ENCODE results near the gene MELTF. TPM values are rescaled to one million over a fixed set of nuclear protein-coding genes. Genes with fewer than 3 reads are reported as not detected.

Gene MELTF
- total RNA-seq, 5 donors from 2014 or later (not counting 1 experiment from before 2014, with no cell fraction given), result 1.2 to 2.6 (median 1.6) TPM

DNA sequence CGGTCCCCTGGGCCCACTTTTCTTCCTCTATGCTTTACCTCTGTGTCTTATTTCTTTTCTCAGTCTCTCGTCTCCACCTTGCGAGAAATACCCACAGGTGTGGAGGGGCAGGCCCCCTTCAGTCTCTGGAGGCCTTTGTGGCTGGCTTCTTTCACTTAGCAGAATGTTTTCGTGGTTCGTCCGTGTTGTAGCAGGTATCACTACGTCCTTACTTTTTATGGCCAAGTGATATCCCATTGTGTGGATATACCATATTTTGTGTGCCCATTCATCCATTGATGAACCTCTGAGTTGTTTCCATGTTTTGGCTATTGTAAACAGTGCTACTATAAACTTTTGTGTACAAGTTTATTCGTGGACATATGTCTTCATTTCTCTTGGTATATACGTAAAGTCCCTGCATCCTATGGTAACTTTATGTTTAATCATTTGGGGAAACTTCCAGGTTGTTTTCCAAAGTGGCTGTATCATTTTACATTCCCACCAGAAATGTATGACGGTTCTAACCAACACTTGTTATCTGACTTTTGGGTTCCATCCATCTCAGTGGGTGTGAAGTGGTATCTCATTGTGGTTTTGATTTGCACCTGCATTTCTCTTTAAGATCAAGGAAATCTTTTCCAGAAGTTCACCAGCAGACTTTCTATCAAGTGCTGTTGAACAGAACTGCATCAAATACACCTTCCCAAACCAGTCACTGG lies 66.5 kb downstream of the MELTF start:
- H3K9me3 ChIP-seq, result no peaks in the 10 kb centered on the region
- no peak overlapping the region for H3K27ac ChIP-seq (ENCODE audit: low read length)
- Mint-ChIP-seq H3K36me3 (no peaks in the 10 kb centered on the region), H3K4me3 (no peak overlapping the region), H3K4me1 (peaks cover 0 to 8% (median 4%) of the 10 kb centered on the region in 3 donors), H3K27ac (no peak overlapping the region), H3K27me3 (peaks cover 0 to 3% of the 10 kb centered on the region in 2 donors), H3K9me3 (no peaks in the 10 kb centered on the region)
- peaks cover 0 to 4% of the 10 kb centered on the region in 2 experiments for H3K4me1 ChIP-seq (ENCODE audit: control insufficient read depth in 1 of 2, extremely low read depth in 1 of 2, insufficient read depth in 2 of 2, low read length in 2 of 2)
- CTCF ChIA-PET, result interaction anchor here in 1 of 2 donors (0.6 kb wide), 1 partner anchor 94 kb away, joined by 5 read pairs; no protein-coding TSS in a partner anchor
- WGBS (ENCODE audit: insufficient coverage), result 66% methylated on average over 5 of the region's 10 CpGs
- ATAC-seq (replicated peaks in 1 of 4), result no peak
- POLR2A ChIA-PET, result no interaction called here
- peaks cover 0 to 9% of the 10 kb centered on the region in 2 experiments for H3K27me3 ChIP-seq (replicated peaks in 1 of 2; ENCODE audit: control insufficient read depth in 2 of 2, extremely low read depth in 1 of 2, insufficient read depth in 2 of 2, low read length in 1 of 2)
- no peaks in the 10 kb centered on the region for H3K36me3 ChIP-seq (ENCODE audit: control insufficient read depth in 2 of 2, extremely low read depth in 1 of 2, insufficient read depth in 1 of 2, low read length in 1 of 2)
- DNase-seq, result no peak
- no peak overlapping the region for H3K4me3 ChIP-seq (ENCODE audit: control insufficient read depth in 1 of 2, extremely low read depth in 1 of 2, low read length in 1 of 2)

- 80% methylated on average over 3 of the region's 9 CpGs for WGBS (ENCODE audit: insufficient coverage)
- no peaks in the 10 kb centered on the region for H3K36me3 ChIP-seq (ENCODE audit: control insufficient read depth in 2 of 2, extremely low read depth in 1 of 2, insufficient read depth in 1 of 2, low read length in 1 of 2)
- H3K9me3 ChIP-seq, result no peaks in the 10 kb centered on the region
- no peaks in the 10 kb centered on the region for H3K27me3 Mint-ChIP-seq
- peaks cover 0 to 6% of the 10 kb centered on the region in 2 experiments for H3K27me3 ChIP-seq (replicated peaks in 1 of 2; ENCODE audit: control insufficient read depth in 2 of 2, extremely low read depth in 1 of 2, insufficient read depth in 2 of 2, low read length in 1 of 2)
- ATAC-seq (replicated peaks in 1 of 4), result no peak
- no peaks in the 10 kb centered on the region for H3K9me3 Mint-ChIP-seq
- DNase-seq, result no peak
- no peaks in the 10 kb centered on the region for H3K36me3 Mint-ChIP-seq
- no peak overlapping the region for H3K4me3 Mint-ChIP-seq
- H3K27ac Mint-ChIP-seq, result no peak overlapping the region
- H3K4me3 ChIP-seq (ENCODE audit: control insufficient read depth in 1 of 2, extremely low read depth in 1 of 2, low read length in 1 of 2), result no peak overlapping the region
- no peak overlapping the region for H3K27ac ChIP-seq (ENCODE audit: low read length)
- POLR2A ChIA-PET, result no interaction called here
- peaks cover 0 to 2% (median 0%) of the 10 kb centered on the region in 3 donors for H3K4me1 Mint-ChIP-seq
- CTCF ChIA-PET, result no interaction called here
- no peaks in the 10 kb centered on the region for H3K4me1 ChIP-seq (ENCODE audit: control insufficient read depth in 1 of 2, extremely low read depth in 1 of 2, insufficient read depth in 2 of 2, low read length in 2 of 2)
These were observed 67.3 kb downstream of the MELTF start for GRCh38 chr3:196962108-196962929.

GRCh38 chr3:196954832-196955231 lies 74.8 kb downstream of the MELTF start:
- CTCF ChIA-PET, result no interaction called here
- no peak overlapping the region for H3K27ac Mint-ChIP-seq
- no peaks in the 10 kb centered on the region for H3K27me3 Mint-ChIP-seq
- no peak overlapping the region for H3K4me3 ChIP-seq (ENCODE audit: control insufficient read depth in 1 of 2, extremely low read depth in 1 of 2, low read length in 1 of 2)
- no peaks in the 10 kb centered on the region for H3K9me3 ChIP-seq
- no peak for ATAC-seq (replicated peaks in 1 of 4)
- POLR2A ChIA-PET, result interaction anchor here in 1 of 2 donors (0.6 kb wide), 1 partner anchor 87 kb away, joined by 3 read pairs; no protein-coding TSS in a partner anchor
- 95% methylated on average over 3 of the region's 7 CpGs for WGBS (ENCODE audit: insufficient coverage)
- H3K36me3 Mint-ChIP-seq, result no peaks in the 10 kb centered on the region
- H3K27me3 ChIP-seq (replicated peaks in 1 of 2; ENCODE audit: control insufficient read depth in 2 of 2, extremely low read depth in 1 of 2, insufficient read depth in 2 of 2, low read length in 1 of 2), result peaks cover 0 to 3% of the 10 kb centered on the region in 2 experiments
- no peak overlapping the region for H3K27ac ChIP-seq (ENCODE audit: low read length)
- DNase-seq, result no peak
- H3K9me3 Mint-ChIP-seq, result no peaks in the 10 kb centered on the region
- H3K4me1 Mint-ChIP-seq, result no peaks in the 10 kb centered on the region
- no peaks in the 10 kb centered on the region for H3K4me1 ChIP-seq (ENCODE audit: control insufficient read depth in 1 of 2, extremely low read depth in 1 of 2, insufficient read depth in 2 of 2, low read length in 2 of 2)
- no peaks in the 10 kb centered on the region for H3K36me3 ChIP-seq (ENCODE audit: control insufficient read depth in 2 of 2, extremely low read depth in 1 of 2, insufficient read depth in 1 of 2, low read length in 1 of 2)
- no peak overlapping the region for H3K4me3 Mint-ChIP-seq

Other genes starting within 250 kb of the MELTF start
- gene SENP5, start 161.9 kb downstream of the MELTF start, total RNA-seq, result 10 to 100 TPM; 33.8 to 61.2 (median 37.5) TPM
- 10 to 100 TPM; 48.4 to 70.6 (median 59.3) TPM for gene NCBP2, start 87.3 kb downstream of the MELTF start, total RNA-seq
- gene PIGZ, start 61.0 kb downstream of the MELTF start, total RNA-seq, result 1 to 10 TPM in 3 of 5 donors, under 1 TPM in 2; 0.28 to 1.3 (median 1.1) TPM